Raji (cell line): Measurements from ENCODE around the gene MOV10.

Experiments used
- POLR2A ChIP-seq: IDR thresholded peaks from 2 replicates; pipeline ENCODE4 v1.6.1; 2011; ENCODE audit warnings: low read depth, low read length, control low read depth; ENCODE audit not compliant: insufficient read depth

The MOV10 gene

GRCh38 chr1:112651205-112651604 is 23.3 kb upstream of the MOV10 start:
- TF ChIP-seq POLR2A, result no peak

GRCh38 chr1:112665857-112666256 is 8.6 kb upstream of the MOV10 start:
- TF ChIP-seq POLR2A, result no peak

DNA sequence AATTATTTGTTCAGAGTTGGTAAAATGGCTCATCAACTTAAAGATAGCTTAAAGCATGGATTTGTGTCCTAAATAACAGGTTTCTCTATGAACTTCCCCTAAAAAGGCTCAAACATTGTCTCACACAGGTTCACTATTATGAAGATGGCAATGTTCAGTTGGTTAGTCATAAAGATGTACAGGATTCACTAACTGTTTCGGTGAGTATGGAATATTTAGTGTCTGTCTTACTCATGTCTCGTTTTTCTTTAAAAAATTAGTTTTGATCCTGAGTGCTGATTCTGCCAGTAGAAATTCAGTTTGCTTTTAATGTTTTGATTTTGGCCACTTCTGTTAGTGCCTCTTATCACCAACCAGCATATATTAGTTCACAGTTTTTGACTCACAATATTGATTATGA is 7.5 kb upstream of the MOV10 start:
- no peak for TF ChIP-seq POLR2A

DNA sequence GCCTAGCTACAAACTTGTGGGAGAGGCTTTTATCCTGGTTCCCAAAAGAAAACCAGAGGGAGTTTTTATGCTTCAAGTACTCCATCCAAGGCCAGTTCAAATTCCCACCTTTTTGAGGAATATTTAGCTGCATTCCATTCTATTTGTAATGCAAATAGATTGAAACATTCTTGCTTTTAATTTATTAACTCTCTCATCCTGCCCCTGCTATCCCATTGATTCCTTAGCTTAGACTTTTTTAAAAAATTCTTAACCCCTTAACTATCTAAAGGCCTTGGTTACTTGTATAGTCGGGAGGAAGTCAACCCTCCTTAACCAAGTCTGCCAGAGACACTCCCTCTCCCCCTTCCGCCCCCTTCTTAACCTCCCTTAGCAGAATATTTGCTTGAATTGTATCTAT is 2.5 kb upstream of the MOV10 start:
- TF ChIP-seq POLR2A, result no peak

GRCh38 chr1:112672842-112673241 is 1.6 kb upstream of the MOV10 start:
- TF ChIP-seq POLR2A, result no peak

- TF ChIP-seq POLR2A, result no peak
Observed at GRCh38 chr1:112673592-112674439, 643 bp upstream of the MOV10 start.

GRCh38 chr1:112674986-112675727 is 698 bp downstream of the MOV10 start:
- no peak for TF ChIP-seq POLR2A

- TF ChIP-seq POLR2A, result no peak
Observed at GRCh38 chr1:112675728-112676381, 1.4 kb downstream of the MOV10 start.

DNA sequence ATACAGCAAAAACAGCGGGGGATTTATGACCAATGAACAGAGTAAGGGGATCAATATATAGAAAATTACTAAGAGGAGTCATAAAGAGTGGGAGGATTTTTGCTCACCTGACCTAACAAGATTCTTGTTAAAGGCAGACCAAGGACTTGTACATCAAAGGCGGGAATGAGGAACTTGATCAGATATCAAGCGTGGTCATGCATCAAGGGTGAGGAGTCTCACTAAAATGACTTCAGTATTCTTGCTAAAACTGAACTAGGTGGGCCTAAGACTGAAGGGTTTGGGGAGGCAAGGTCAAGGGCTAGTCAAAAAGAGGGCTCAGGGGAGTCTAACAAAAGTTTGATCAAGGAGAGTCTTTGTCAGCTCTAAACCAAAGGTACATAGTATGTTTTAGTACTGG is 2.1 kb downstream of the MOV10 start:
- TF ChIP-seq POLR2A, result no peak

DNA sequence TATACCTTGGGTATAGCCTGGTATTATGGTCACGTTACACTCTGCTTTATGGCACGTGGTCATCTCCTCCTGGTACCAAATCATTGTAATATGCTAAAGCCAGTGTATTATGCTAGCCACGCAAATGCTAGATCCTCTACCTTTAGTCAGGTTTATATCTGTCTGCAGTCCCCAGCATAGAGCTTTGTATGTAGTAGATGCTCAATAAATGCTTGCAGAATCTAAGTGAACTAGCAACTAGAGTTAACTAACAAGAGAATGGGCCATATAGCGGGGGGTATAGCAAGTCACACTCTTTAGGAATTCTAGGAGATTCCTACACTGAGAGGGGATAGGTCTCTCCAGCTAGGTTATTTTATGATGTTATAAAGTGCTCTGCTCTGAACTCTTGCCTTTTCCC is 3.0 kb downstream of the MOV10 start:
- TF ChIP-seq POLR2A, result no peak

DNA sequence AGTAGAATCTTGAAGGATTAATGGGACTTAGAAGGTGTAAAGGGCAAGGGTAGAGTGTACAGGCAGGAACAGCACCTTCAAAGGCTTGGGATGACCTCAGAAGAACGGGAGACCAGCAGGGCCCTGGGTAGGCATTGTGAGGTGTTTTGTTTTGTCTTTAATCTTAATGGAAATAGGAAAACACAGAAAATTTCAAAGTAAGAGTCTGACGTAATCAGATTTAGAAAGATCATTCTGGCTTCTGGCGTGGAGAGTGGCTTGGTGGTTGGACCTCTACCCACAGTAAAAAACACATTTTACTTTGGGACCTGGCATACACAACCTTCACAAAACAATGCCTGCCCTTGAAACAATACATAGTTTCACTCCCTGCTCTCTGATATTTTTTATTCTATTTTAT is 4.1 kb downstream of the MOV10 start:
- TF ChIP-seq POLR2A, result no peak

GRCh38 chr1:112685913-112686312 is 11.5 kb downstream of the MOV10 start:
- no peak for TF ChIP-seq POLR2A

- TF ChIP-seq POLR2A, result no peak
Observed at GRCh38 chr1:112686417-112686816, 12.0 kb downstream of the MOV10 start.

DNA sequence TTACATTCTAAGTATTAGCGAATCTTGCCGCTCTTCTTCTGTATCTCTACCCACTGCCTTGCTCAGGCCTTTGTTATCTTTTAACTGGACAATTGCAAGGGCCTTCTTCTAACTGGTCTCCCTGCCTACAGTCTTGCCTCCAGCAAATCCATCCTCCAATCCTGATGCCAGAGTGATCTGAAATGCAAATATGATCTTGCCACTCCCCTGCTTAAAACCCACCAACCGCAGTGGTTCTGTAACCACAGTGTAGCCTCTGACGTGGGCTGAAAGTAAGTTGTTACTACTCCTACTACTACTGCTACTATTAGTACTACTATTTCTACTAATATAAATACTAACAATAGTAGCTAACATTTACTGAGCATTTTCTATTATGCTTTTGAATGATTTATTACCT is 12.4 kb downstream of the MOV10 start:
- no peak for TF ChIP-seq POLR2A

DNA sequence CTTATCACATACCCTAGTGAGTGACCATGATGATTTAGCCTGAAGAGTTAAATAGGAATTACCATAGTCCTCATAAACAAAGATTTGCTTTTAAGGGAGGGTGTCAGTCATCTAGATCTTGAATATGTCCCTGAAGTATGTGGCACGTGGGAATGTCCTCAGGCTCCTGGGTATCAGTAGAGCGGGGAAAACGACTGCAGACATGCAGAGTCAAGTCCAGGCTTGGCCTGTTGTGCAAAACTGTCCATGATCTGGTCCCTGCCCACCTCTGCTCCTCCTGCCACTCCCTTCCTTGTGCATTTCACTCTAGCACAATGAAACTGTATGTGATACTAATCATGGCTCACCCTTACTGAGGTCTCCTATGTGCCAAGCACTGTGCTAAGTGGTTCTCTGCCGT is 12.9 kb downstream of the MOV10 start:
- no peak for TF ChIP-seq POLR2A
